ENCODE measurements around the gene PAX3.

DNA sequence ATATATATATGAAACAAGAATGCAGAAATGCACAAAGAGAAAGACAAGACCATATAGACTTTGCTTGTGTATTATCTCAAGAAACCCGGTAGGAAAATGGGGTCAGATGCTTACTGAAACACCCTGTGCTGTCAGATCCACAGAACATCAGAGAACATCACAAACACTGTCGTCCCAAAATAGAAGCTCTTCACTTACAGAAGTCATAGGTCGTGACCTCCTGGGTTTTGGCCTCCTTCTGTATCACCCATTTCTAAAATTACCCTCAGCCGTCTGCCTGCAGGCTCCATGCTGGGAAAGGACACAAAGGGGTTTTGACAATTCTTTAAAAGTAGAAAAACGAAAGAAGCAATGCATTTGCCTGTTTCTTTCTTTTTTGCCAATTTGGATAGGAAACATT is 137.9 kb downstream of the PAX3 start:
- TF ChIP-seq, protein P1, sequence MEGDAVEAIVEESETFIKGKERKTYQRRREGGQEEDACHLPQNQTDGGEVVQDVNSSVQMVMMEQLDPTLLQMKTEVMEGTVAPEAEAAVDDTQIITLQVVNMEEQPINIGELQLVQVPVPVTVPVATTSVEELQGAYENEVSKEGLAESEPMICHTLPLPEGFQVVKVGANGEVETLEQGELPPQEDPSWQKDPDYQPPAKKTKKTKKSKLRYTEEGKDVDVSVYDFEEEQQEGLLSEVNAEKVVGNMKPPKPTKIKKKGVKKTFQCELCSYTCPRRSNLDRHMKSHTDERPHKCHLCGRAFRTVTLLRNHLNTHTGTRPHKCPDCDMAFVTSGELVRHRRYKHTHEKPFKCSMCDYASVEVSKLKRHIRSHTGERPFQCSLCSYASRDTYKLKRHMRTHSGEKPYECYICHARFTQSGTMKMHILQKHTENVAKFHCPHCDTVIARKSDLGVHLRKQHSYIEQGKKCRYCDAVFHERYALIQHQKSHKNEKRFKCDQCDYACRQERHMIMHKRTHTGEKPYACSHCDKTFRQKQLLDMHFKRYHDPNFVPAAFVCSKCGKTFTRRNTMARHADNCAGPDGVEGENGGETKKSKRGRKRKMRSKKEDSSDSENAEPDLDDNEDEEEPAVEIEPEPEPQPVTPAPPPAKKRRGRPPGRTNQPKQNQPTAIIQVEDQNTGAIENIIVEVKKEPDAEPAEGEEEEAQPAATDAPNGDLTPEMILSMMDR (IDR thresholded peaks at IDR 0.05) = no peak
- no peak for TF ChIP-seq POLR2A (IDR thresholded peaks at IDR 0.05)

Data from Peyer's patch (tissue), 4 donors.